HG02759 (cell line): ENCODE results near the gene TRPV6.
A peak's percentile ranks its signal among the peaks of the same experiment; 100 is the strongest.

ENCODE experiments used
- ATAC-seq: cut with Tn5 transposase; IDR thresholded peaks from one replicate; pipeline ENCODE4 v1.9.1; 2021; ENCODE audit warnings: mild to moderate bottlenecking, moderate library complexity; ENCODE audit not compliant: unreplicated experiment

Gene TRPV6

DNA sequence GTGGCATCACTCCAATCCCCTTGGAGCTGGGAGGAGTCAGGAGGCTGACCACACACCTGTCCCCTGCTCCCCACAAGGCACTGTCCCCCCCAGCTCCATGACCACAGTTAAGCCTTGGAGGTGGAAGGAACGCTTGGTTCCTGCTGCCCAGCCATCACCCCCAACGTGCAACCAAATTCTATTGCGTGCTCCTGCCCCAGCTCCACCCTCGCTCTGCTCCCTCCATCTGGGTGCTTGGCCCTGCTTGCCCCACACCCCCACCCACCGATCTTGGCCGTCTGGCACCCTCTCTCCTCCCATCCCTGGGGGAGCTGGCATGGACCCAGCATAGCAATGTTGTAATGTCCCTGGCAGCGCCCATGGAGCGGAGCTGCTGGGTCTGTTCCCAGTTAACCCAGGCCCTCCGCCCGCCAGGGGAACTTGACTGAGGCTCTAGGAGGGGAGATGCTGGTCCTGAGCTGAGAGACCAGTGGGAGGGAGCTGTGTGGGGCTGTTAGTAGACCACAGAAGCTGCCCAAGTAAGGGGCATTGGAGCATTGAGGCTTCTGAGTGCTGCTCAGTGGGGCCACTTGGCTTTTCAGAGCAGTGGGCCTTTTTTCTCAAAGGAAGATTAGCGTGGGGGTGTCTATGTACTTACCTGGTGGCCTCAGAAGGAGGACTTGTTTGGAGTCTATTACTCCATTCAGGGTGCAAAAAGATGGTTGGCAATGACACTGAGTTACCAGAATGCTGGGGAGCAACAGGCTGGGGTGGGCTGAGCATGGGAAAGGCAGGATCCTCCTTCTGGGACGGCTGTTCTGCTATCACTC, 29.6 kb downstream of the TRPV6 start:
- ATAC-seq = no peak

GRCh38 chr7:142855114-142855743, 30.3 kb downstream of the TRPV6 start:
- no peak for ATAC-seq

DNA sequence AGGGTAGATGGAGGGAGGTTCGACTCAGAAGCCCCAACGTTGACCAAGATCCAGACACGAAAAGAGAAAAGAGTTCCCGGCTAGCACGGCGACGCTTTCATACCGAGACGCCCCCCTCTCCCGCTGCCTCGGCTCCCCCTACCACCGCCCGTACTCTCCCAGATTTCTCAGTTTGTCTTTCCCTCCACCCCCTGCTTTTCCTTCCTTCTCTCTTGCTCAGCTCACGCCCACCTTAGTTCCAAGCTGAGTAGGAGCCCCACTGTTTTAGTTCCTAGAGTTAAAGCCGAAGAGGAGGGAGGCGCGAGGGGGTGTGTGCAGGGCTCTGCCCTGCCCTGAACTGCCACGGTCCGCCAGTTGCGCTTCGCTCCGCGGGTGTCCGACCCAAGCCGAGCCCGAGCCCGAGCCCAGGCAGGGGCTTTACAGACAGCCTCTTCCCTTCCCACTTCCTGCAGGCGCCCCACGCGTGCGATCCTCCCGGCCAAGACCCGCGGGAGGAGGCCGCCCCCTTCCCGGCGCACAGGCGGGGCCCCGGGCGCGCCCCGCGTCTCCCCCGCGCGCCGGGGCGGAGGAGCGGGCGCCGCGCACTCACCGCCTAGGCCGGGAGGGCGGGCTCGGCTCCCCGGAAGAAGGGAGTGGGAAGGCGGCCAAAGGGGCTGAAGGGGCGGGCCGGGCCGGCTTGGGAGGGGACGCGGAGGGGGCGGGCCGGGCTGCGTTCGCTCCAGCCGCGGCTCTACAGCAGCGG, 31.0 kb downstream of the TRPV6 start, which contains the start of gene EPHB6:
EPHB6 (plus strand) TSS at position 705 of the 742 bp plus-strand sequence. CDS start 8,152 bp downstream, outside the sequence.
- ATAC-seq = peak; percentile 61

DNA sequence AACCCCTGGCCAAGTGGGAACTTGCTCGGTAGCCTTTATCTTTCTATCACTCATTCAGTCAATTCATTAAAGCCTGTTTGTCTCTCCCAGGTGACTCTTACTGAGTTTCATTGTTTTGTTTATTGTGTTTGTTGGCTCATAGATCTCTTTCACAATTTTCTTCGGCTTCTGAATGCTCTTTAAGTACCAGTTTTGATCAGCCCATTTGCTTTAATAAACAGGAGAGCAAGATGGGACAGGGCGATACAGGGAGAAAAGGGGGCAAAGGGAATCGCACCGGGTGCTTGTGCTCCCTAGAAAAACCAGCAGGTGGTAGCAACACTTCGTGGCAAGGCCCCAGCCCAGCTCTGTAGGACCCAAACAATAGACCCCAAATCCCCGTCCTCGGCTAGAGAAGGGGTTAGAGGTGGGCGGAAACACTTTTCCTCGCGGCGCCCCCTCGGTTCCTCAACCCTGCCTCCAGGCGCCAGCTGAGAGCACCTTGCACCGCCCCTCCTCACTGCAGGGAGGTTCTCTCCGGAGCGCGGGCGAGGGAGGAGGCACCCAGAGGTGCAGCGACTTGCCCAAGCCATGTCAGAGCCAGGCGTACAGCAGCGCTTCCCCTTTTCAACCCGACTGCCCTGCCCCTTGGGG, 31.7 kb downstream of the TRPV6 start:
- peak; percentile 87 for ATAC-seq

DNA sequence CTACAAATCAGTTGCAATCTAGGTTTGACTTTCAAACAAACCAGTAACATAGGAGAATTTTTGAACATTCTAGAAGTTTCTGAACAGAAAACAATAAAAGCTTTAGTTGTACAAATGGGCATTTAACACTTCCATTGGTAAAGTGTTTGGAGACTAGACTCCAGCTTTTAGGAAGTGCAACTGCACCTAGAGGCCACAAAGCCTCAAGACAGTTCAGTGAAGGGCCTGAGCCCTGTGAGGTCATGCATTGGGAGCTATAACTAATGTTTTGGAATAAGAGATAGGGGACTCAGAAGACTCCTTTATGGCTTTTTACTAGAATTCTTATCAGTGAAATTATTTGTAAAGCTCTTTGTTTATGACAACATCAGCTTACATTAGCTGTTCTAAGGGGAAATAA, 33.6 kb downstream of the TRPV6 start:
- ATAC-seq = no peak

DNA sequence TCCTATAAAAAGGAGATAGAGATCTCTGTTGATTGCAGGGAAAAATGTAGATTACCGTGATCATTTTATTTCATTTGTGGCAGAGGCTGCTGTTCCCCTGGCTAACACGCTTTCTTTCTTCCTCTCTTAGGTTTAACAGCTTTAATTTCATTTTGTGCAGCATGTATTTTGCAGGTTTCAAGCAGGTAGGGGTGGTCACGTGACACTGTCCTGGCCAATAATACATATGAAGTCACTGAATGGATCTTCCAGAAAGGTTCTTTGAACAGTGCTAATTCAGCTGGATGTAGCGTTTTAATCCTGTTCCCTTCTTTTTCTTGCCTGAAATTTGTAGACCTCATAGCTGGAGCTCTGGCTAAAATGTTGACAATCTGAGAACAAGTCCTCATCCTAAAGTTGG, 34.3 kb downstream of the TRPV6 start:
- ATAC-seq = no peak

GRCh38 chr7:142847353-142847752, 38.2 kb downstream of the TRPV6 start:
- no peak for ATAC-seq

DNA sequence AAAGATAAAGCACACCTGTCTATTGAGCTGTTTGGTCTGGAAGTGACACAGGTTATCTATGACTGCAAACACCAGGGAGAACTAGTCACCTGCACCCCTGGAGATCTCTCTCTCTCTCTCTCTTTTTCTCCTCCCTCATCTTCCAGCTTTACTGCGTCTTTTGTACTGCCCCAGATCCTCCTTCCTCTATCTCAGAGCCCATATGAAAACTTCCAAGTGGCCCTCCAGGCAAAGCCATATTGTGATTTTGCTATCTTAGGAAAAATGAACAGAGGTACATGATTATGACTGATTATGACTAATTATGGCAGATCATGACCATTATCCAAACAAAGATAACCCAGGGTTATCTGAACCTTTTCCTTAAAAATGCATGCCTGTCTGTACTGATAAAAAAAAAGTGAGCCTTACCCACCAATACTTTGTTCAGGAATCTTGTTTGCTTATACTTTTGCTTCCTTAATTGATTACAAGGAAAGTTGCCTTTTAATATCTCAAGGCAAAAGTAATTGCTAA, 43.2 kb downstream of the TRPV6 start:
- ATAC-seq = no peak

GRCh38 chr7:142838461-142839213, 46.9 kb downstream of the TRPV6 start:
- no peak for ATAC-seq

DNA sequence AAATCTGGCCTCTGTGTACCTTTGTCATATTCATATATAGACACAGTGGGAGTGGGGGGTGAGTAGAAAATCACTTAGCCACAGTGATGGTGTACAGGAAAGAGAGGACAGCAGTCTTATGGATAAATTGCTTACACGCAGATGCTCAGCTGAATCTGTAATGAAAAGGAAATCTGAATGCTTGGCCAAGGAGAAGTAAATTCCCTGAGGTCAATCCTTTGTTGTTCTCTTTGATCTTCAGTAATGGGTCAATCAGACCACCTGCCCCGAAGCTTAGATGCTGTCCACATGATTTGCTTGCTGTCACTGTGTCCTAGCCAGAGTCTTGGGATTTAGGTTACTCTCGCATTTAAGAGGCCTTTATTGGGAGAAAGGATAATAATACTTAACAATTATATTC, 49.1 kb downstream of the TRPV6 start:
- ATAC-seq = no peak

DNA sequence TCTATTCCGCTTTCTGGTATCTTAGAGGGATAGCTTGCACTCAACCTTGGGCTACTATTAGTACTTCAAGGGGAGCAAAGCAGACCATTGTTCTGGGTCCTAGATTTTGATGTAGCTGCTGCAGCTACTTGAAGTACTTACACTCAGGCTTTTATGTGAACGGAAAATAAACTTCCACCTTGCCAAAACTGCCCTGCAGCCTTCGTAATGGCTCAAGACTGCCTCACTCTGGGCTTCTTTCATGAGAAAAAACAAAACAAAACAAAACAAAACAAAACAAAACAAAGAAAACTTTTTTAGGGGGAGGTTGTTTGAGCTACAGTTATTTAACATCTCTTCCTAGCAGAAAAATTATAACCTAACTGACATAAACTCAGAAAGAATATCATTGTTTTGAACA, 50.1 kb downstream of the TRPV6 start:
- no peak for ATAC-seq

- peak; percentile 70 for ATAC-seq
Measured at GRCh38 chr7:142833174-142834048, 52.1 kb downstream of the TRPV6 start.

DNA sequence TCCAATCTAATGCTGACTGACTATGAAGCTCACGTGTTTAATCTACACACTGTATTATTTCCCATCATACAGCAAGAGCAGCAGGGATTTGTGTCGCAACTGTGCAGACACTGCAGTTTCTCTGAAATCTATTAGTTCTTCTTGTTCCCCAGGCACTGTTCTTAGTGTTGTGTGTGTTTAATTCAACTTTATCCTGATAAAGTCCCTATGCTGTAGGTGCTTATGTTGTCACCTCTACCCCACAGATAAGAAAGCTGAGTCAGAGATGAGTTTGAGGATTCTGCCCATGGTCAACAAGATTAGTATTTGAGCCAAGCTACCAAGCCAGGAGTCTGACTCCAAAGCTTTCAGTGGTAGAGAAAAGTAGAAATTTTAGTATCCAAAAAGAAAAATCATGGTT, 53.1 kb downstream of the TRPV6 start:
- ATAC-seq = no peak

- ATAC-seq = no peak
Measured at GRCh38 chr7:142827951-142828500, 57.5 kb downstream of the TRPV6 start.

DNA sequence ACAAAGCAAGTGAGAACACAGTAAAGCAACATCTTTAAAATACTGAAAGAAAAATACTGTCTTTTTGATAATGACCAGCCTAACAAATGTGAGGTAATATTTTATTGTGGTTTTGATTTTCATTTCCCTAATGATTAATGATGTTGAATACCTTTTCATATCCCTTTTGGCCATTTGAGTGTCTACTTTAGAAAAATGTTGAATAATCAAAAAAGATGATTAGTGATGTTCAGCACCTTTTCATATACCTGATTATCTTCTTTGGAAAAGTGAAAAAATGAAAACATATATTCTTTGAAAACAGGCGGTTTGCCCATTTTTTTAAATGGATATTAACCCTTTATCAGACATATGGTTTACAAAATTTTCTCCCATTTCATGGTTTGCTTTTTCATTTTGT, 62.8 kb downstream of the TRPV6 start:
- ATAC-seq = no peak
